Stimulated activated naive CD8-positive, alpha-beta T cell treated with anti-CD3 and anti-CD28 coated beads, Interleukin-15, Interleukin-2, amounts not matched to agents 100 U/mL and 50 U/mL, for 24 hours (primary cell): ENCODE results near the gene LRRFIP1.
"Not testable (repeated sequence)": the region's sequence is repeated elsewhere in the genome, so short reads cannot be mapped to it uniquely, and the experiment has no call there.

Experiments used
- ATAC-seq: fragments of 150-1000 bp; cut with Tn5 transposase; one replicate; pipeline ENCODE4 v1.10.0; 2021
- DNase-seq: peaks from one replicate; pipeline ENCODE4 v3.0.0; 2021

Gene LRRFIP1

DNA sequence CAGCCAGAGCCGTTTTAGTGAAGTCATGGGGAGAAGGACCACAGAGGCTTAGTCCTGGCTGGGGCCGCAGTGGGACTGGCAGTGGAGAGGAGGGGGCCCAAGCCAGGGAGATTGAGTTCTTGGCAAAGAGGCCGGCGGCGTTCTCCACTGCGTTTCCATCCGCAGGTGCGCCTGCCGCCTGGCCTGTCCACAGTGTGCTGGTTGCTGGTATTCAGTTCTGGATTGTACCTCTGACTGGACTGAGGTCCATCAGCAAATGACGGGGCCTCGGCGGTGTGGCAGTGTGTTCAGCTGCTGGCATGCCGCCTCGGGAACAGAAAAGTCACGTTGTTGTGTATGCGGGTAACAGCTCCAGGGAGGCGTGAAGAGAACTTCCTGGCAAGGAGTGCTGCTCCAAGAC lies 36.8 kb downstream of the LRRFIP1 start:
- no peak for DNase-seq
- no peak for ATAC-seq

DNA sequence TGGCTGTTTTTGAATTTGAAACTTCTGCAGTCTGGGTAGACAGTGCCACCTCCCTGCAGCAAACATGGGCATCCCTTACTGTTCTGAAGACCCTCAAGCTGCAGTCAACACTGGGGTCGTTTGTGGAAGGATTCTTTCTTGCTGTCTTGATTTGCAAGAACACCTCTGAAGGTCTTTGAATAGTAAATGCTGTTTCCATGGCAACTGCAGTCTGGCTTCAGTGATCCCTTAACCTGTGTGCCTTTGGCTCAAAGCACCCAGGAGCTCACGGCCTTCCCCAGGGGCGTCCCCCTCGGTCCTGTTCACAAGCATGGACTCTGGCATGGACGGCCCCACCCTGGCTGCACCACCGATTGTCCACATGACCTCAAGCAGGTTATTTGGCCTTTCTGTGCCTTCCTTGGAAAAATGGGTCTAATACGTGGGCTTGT lies 38.3 kb downstream of the LRRFIP1 start:
- DNase-seq (no peak), ATAC-seq (no peak)

DNA sequence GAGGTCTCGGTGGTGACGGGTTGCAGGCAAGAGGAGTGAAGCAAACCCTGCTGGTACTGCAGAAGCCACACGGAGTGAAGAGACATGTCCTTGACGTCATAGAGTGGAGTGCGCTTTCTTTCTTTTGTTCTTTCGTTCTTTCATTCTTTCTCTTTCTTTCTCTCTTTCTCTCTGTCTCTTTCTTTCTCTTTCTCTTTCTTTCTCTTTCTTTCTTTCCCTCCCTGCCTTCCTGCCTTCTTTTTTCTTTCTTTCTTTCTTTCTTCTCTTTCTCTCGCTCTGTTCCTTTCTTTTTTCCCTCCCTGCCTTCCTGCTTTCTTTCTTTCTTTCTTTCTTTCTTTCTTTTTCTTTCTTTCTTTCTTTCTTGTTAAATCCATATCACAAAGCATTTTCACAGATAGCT lies 39.2 kb downstream of the LRRFIP1 start:
- ATAC-seq = no peak

DNA sequence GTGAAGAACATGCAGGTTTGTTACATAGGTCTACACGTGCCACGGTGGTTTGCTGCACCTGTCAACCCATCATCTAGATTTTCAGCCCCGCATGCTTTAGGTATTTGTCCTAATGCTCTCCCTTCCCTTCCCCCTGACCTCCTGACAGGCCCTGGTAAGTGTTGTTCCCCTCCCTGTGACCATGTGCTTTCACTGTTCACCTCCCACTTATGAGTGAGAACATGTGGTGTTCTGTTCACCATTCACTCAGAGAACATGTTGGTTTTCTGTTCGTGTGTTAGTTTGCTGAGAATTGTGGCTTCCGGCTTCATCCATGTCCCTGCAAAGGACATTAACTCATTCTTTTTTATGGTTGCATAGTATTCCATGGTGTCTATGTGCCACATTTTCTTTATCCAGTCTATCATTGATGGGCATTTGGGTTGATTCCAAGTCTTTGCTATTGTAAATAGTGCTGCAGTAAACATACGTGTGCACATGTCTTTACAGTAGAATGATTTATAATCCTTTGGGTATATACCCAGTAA lies 39.7 kb downstream of the LRRFIP1 start:
- DNase-seq, ATAC-seq: not testable (repeated sequence)

More for the DNA sequence above, 39.2 kb downstream of the LRRFIP1 start:
- no peak for DNase-seq

DNA sequence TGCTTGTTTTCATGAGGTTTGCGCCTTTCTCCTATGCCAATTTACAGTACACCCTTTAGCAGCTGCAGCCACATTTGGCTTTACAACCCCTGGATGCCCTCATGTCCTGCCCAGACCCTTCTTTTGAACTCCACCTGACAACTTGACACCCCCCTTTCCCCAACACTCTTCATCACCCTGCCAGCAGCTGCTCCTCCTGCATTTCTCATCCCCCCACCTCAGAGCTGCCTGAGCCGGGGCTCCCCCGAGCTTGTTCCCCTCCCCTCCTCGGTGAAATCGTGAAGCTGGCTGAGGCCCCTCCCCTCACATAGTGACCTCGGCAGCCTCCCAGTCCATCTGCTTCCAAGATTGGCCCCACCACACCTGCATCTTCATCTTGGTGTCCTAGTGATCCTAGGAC lies 40.5 kb downstream of the LRRFIP1 start:
- DNase-seq (no peak), ATAC-seq (no peak)

DNA sequence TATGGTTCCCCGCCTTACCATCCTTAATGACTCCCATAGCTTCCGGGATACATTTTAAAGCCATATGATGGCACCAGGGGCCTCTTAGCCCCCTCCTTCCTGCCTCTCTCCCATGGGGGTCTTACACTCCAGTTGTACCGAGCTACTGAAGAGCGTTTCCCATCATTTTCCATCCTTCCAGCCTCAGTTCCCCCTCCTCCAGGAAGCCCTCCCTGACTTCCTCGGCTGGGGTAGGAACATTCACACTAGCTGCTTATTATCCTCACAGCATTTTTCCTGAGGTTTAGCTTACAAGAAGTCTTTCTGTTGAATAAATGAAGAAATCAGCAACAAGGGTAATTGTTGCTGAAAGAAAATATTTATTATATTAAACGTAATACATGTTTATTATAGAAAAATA lies 41.1 kb downstream of the LRRFIP1 start:
- ATAC-seq (no peak), DNase-seq (no peak)

DNA sequence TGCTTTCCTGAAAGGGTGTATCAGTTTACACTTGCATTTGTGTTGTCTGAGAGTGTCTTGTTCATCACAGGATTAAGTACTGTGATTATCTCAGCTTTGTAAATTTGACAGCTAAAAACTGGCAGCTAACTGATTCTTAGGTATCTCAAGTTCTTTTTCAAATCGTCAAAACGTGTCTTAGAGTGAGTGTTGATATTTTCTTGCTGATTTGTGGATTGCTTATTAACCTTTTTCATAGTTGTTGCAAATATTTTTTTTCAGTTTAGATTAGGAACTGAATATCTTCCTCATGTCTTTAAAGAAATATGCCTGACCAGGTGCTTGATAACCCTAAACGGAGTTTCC lies 41.9 kb downstream of the LRRFIP1 start:
- no peak for DNase-seq
- ATAC-seq = no peak

DNA sequence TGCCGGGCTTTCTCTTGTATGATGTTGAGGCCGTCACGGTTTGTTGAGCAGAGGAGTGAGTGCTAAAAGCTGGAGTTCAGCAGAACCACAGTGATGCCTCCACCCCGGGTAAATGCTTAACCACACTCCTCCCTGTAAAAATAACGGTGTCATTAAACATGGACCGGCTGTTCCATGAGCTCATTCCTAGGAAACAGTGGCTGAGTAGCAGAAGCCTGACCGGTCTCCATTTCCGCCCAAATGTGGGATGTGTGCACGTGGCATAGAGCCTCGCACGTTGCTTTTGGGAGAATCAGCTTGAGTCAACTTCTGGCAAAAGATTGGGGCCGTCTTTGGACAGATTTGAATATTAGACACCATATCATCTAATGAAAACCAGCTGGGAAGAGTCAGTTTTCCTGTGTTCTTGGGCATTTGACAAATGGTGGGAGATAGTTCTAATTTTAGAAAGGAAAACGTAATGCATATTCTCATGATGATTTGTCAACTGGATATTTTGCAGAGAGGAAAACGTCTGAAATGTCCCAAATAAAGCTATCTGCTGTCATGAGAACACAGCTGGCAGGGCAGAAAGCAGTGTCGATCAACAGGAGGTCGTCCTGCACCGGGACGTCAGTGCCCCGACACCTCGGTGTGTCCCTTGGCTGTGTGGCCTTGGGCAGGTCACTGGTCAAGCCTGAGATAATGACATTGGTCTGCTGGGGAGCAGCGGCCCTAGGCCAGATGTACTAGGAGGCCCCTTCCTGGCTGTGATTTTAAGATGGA lies 42.4 kb downstream of the LRRFIP1 start:
- ATAC-seq (no peak), DNase-seq (no peak)

DNA sequence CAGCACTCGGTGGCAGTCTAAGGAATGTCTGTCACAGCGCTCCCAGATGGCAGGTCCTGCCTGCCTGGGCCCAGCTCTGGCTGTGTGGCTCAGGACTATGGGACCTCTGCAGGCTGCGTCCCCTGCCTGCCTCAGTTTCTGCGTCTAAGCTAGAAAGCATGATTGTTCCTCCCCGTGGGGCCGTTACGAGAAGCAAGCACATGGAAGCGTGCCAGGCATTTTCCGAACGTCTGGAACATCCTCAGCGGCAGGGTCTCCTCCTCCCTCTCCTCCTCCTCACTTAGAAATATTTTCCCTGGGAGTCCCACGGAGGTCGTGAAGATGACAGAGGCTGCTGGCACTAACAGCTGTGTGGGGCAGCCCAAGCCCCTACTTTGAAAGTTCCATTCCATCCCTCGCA lies 43.3 kb downstream of the LRRFIP1 start:
- no peak for ATAC-seq
- DNase-seq = no peak

DNA sequence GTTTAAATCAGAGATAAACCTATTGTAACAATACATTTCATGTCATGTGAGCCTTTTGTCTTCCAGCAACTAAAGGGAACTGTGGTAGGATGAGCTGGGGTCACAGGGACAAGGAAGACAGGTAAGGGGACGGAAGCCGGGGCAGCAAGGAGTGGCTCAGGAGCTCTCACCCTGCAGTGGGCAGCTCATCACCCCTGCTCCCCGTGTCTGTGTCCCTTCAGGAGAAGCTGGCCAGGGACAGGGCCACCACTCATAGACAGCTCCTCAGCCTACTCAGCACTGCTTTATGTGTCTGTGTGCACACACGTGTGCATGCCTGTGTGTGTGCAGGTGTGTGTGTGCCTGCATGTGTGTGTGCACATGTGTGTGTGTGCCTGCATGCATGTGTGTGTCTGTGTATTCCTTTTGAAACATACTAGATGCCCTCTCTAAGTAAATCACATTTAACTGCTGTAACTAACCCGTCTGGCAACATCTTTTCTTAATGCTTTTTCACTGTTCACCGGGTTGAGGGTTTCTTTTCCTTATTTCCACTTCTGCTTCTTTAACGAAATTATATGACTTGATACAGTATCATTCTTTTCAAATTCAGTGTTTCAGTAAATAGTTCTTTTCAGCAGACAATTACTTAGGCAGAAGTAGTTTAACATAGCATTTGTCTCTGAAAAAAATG lies 44.2 kb downstream of the LRRFIP1 start:
- no peak for ATAC-seq
- DNase-seq = no peak

DNA sequence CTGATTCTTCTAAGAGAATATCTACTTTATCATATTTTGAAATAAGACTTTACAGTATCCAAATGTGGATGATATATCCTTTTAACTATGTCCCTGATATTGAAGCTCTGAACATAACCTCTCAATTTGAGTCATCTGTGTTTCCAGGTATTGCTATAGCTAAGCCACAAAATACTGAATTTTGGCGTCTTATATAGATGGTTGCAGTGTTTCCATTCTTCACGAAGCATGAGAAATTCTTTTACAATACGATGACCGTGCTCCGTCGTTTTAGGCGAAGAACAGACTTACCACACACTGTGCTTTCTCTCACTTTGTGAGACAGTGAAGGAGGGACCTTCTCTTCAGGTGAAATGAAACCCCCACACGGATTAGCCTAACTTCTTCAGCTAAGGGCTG lies 45.3 kb downstream of the LRRFIP1 start:
- DNase-seq (no peak), ATAC-seq (peak; percentile 15)

DNA sequence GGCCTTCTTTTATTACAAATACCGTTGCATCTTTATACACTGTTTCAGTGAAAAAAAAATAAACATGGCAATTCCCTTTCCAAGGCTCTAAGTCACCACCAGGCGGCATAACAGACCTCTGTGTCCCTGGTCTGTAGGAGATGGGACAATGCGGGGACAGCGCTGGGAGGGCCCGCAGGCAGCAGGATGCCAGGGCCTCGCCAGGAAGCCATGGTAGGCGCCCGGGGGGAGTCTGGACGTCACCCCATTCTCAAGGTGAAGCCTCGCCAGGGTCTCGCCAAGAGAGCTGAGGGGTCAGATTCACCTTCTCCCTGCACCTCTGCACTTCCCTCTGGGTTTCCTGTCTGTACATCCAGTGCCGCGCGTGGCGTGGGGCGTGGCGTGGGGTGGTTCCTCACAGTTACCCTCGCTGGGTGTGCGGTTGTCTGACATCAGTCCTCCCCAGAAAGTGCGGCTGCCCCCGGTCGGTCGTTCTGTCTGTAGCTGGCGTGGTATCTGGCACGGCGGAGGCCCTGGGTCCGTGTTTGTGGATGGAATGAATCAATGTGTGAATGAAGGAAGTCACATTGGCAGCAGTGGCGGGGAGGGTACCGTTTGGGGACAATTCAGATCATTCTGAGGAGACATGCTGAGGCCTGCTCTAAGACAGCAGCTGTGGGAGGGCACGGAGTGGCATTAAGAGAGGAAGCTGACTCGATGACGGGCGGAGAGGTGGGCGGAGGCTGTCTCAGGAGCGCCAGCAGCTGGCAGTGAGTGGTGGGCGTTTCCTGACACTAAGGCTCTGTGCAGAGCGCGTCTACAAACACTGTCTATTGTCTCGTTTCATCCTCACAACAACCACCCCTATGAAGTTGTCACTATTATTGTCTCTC lies 46.0 kb downstream of the LRRFIP1 start:
- ATAC-seq (peak; percentile 80), DNase-seq (peak; percentile 90)

DNA sequence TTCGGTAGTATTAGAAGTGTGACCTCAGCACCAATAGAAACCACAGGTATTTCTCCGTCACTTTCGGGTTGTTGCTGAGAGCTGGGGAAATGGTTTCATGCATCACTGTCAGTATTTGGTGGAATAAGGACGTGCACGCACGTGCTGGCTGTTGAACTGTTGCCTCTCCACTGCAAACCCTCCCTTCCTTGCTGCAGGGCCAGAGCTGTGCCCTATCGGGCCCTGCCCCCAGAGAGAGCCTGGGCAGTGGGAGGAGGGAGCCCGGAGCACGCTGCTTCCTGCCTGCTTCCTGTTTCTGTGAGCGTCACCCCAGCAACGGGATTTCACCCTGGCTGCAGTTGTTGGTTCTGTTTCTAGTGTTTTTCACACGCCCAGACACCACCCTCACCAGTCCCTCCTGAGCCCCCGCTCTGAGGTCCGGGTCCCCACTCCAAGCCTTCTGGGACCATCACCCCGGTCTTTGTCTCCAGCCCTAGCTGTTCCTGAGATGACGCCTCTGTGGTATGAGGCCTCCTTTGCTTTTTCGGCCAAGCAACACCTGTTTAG lies 47.4 kb downstream of the LRRFIP1 start:
- DNase-seq = peak; percentile 81

DNA sequence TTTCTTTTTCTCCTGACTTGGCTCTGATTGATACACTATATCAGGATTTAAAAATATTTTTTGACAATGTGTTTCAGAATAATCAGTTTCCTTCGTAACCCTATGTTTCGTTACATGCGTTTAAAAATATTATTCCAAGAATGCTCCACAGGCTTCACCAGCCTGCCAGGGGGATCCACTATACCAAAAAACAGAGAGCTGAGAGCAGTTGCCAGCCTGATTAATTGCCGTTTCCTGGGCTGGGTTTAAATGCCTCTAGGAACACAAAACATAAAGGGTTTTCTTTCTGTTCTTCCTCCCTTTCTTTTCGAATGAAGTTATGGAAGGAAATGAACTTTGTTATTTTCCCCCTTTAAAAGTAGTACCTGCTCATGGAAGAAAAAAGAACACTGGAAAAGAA lies 47.9 kb downstream of the LRRFIP1 start:
- ATAC-seq (no peak), DNase-seq (no peak)

More for the DNA sequence above, 47.4 kb downstream of the LRRFIP1 start:
- ATAC-seq = peak; percentile 77

DNA sequence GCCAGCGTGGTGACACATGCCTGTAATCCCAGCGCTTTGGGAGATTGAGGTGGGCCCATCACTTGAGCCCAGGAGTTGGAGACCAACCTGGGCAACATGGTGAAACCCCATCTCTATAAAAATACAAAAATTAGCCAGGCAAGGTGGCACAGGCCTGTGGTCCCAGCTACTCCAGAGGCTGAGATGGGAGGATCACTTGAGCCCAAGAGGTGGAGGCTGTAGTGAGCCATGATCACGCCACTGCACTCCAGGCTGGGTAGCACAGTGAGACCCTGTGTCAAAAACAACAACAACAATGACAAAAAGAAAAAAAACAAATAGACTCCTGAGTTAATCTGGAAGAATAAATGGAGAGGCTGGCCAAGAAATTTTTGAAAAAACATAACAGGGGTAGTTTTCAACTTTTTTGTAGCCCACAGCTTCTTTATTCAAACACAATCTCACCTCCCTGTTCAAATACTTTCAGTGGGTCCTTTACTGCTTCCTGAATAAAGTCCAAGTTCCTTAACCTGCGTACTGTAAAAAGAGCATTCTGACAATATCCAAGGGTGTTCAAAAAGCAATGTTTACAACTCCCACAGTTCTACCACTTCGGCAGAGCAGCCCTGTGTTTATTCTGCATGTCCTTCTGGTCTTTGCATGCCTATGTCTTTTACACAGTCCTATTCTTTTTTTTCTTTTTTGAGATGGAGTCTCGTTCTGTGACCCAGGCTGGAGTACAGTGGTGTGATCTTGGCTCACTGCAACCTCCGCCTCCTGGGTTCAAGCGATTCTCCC lies 53.5 kb downstream of the LRRFIP1 start:
- no peak for DNase-seq
- ATAC-seq = no peak

DNA sequence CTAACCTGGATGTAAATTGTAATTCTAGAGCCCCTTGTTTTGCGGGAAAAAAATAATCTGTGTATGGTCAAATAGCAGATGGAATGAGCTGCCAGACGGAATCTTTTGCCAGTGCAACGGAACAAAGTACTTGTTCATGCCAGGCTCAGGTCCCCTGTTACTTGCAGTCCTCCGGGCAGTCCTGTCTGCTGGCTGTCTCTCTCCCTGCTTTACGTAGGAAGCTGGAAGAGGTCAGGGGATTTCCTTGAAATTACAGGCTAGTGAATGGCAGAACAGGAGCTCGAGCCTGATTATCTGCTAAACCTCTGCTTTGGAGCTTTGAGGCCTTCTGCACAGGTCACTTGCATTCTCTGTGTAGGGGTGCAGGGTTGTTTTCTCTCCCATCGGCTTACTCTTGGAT lies 54.8 kb downstream of the LRRFIP1 start:
- DNase-seq (no peak), ATAC-seq (no peak)

DNA sequence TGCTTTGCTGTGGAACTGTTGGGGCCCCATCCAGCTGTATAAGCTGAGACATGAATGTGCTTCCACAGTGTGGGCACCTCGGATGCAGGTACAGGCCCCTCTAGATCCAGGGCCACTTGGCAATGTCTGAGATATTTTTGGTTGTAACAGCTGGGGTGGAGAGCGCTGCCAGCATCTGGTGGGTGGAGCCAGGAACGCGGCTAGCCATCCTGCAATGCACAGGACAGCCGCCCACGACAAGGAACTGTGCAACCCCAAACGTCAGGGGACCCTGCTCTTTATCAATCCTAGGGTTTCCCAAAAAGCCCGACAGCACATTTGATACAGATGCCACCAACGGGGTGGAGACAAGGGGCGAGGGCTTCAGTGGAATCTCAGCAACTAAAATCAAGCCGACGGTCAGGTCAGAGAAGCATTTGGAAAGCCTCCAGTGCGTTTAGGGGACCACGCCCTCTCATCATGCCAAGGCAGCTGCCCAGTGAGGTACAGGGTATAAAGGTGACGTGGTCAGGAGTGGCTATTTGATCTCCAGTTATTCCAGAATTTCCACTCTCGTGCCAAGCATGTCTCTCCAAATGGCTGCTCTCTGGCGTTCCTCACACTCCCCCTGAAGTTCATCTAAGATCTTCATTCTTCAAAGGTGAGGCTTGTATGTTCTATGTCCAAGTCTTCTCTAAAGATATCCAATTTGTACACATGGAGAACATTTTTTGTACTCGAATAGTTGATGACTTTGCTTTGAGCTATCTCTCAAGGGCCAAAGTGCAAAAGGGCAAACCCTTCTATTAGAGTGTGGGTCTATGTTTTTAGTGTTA lies 55.7 kb downstream of the LRRFIP1 start:
- no peak for DNase-seq
- ATAC-seq = no peak

DNA sequence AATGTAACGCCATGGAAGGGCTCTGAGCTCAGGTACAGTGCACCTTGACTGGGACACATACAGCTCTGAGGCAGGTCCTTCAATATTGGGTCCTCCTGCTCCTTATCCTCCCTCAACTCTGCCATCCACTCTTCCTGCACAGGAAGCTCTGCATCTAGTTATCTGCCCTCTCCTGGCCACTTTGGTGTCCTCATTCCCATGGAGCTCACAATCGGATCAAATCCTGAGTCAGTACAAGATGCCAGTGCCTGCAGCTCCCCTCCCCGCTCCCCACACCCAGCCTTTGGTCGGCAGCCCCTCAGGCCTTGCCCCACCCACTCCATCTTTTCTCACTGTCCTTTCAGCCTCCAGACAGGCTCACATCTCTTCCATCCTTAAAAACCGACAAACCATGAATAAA lies 58.0 kb downstream of the LRRFIP1 start:
- DNase-seq (no peak), ATAC-seq (no peak)

DNA sequence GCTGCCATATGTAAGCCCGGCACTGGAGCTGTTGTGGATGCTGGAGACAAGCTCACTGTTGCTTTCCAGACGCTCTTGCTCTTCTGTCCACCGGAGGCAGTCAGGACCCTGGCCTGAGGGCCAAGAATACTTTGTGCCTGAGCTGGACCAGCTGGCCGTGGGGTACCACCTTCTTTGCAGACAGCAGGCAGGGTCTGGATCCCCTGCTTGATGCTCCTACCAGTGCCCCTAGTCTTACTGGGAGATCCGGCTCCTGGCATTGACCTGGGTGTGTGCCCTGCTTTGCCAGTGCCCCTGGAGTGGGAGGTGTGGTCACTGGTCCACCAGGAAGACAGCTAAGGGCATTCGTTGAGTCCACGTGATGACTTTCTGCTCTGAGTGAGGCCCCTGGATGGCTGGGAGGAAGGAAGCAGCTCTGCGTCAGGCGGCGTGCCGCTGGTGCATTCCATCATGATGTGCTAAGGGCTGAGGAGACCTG lies 59.3 kb downstream of the LRRFIP1 start:
- DNase-seq = no peak
- no peak for ATAC-seq

DNA sequence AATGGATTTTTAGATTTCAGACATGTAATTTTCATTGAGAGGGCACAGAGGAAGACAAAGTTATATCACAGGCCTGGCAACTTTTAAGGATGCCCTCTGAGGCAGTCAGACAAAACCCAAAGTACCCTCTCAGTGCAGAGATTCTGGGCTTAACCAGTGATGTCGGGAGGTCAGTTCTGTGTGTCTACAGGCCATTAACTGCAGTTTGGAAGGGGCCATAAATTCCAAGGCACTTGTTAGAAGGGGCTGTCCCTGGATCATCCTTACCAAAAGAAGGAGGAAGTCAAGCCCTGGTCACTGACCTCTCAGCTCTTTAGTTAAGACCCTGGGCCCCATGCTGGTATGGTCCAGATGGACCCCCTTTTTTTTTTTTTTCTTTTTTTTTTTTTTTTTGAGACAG lies 60.7 kb downstream of the LRRFIP1 start:
- DNase-seq (no peak), ATAC-seq (no peak)

DNA sequence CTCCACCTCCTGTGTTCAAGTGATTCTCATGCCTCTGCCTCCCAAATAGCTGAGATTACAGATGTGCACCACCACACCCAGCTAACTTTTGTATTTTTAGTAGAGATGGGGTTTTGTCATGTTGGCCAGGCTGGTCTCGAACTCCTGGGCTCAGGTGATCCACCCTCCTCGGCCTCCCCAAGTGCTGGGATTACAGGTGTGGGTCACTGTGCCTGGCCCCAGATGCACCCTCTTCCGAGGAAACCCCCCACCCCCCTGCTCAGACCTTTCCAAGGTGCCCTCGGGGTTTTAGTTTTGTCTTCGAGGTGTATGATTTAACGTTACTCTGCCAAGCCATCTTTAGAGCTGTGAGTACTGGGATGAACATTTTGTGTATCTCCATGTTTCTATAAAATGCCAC lies 61.2 kb downstream of the LRRFIP1 start:
- not testable (repeated sequence) for DNase-seq, ATAC-seq
